Fibroblast of upper back skin (primary cell): ENCODE measurements around the gene HTR6.

Experiments used
- DNase-seq: peaks from one replicate; pipeline ENCODE4 v3.0.0-alpha.2; 2013

Gene HTR6

DNA sequence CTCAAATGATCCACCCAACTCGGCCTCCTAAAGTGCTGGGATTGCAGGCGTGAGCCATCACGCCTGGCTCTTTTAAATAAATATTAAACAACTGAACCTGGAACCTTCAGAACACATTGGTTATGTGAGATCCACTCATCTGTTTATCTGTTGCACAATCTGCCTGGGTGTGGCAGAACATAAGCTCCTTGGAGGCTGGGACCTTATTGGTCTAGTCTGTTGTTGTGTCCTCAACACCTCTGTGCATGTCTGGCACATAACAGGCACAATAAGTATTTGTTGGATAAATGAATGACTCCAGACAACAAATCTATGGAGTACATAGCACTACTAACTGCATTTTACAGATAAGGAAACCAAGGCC is 24.7 kb upstream of the HTR6 start:
- no peak for DNase-seq

DNA sequence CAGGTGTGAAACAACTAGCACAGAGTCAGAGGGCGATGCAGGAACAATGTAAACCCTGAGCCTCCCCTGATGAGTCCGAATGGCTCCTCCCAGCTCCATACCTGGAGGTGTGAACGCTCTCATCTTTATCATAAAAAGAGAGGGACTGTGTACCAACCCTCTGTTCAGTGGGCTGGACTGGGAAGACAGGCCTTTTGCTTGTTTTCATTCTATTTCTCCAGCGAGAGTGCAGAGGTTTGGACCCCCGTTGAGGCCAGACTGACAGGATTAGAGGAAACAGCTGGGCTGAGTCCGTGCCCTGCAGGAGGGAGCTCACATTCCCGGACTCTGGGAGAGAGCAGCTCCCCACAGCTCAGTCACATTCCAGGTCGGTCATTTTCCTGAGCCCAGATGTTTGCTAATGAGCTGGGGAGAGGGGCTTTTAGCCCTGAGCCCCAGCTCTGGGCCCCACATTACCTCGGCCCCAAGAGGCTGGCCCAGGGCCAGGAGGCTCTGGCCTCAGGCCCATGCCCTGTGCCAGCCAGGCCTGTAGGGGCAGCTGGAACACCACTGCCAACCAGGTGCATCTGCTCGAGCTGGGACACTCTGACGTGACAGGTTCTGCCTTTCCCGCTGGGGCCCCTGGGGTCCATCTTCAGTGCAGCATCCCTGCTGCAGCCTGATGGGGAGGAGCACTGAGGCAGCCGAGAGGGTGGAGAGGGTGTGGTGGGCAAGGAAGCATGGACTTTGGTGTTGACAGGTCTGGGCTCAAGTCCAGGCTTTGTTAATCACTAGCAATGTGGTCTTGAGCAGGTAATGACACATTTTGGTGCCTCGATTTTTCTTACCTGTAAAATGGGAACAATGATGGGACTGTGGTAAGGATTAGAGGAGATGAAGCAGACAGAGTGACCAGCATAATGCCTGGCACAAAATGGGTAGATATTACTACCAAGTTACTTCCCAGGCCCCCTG is 24.0 kb upstream of the HTR6 start:
- peak; percentile 66 for DNase-seq

DNA sequence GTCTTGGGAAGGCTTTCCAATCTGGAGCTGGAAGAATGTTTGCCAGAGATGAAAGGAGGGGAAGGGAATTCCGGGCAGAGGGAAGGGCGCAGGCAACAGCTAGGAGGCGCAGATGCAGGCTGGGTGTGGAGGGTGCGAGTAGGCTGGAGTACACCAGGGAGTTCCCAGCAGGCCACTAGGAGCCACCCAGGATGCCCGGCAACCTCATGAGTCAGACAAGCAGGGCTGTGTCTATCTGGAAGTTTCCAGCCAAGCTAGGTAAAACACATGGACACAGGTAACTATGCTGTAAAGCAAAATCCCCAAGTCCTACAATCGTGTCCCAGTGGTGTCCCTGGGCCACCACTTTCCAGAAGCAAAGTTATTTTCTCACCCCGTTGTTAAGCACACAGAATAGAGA is 21.6 kb upstream of the HTR6 start:
- DNase-seq = peak; percentile 14

DNA sequence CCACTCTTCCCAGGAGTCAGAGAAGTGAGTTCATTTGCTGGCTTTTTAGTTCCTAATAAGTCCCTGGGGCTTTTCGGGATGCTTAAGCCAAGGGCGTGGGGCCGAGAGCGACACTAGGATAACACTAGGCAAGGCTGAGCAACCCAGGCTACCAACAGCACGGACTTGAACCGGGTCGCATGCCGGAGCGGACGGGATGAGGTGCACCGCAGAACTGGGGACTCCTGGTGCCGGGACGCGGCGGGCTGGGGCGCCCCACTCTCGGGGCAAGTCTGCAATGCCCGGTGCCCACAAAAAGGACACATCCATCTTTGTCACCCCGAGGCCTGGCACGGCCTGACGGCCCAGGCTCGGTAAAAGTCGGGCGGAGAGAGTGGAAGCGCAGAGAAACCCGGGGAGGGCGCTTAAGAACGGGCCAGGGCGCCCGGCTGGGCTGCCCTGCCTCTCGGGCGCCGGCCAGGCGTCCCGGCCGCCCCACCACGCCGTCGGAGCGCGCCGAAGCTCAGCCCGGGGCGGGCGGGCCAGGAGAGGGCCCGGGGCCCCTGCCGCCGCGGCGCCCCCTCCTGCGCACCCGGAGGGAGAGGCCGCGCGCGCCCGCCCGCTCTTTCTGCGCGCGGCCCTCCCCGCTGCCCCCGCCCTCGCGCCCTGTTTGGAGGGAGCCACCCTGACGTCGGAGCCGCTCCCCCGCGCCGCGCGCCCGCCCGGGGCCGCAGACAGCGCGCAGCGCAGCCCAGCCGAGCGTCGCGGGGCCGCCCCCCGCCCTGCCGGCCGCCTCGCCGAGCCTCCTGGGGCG is 20.9 kb upstream of the HTR6 start, which contains the start of gene NBL1:
Gene NBL1 (plus strand): TSS at position 710 of the 793 bp plus-strand sequence. CDS start 10,720 bp downstream, outside the sequence.
- peak; percentile 55 for DNase-seq

DNA sequence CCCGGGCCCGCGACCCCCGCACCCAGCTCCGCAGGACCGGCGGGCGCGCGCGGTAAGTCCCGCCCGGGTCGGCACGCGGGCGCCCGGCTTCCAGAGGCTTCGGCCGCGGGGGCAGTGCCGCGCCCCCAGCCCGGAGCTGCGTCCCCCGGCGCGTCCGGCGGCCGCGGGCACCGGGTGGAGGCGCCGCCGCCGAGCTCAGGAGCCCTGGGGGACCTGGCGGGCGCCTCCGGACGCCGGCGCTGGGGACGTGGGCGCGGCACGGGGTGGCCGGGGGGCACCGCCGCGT is 20.3 kb upstream of the HTR6 start:
- no peak for DNase-seq

DNA sequence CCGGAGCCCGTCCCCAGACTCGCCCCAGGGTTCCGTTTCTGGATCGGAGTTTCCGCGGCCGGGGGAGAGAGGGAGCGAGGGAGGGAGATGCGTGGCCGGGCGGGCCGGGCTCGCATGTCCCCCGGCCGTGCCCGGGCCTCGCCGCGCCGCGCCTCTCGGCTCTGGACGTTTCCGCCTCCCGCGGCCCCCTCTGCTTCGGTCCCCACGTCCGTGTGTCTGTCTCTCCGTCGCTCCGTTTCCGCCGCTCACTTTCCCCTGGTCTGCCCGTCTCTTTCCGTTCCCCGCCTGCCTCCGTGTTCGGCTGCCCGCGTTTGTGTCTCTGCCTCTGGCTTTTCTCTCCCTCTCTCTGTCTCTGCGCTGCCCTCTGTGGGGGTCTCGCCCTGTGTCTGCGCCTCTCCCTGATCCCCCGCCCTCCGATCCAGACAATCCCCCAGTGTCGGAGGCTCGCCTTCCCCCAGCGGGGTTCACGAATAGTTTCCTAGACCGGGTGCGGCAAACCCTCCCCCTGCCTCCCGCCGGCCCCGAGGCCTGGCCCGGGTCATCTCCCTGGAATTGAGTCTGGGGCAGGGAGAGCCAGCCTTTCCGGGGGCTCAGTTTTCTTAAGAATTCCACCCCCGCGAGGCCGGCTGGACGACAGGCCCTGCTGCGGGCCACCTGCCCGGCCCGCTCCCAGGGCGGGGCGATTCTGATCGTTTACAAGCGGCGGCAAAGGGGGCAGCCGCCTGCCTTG is 19.8 kb upstream of the HTR6 start:
- peak; percentile 18 for DNase-seq

DNA sequence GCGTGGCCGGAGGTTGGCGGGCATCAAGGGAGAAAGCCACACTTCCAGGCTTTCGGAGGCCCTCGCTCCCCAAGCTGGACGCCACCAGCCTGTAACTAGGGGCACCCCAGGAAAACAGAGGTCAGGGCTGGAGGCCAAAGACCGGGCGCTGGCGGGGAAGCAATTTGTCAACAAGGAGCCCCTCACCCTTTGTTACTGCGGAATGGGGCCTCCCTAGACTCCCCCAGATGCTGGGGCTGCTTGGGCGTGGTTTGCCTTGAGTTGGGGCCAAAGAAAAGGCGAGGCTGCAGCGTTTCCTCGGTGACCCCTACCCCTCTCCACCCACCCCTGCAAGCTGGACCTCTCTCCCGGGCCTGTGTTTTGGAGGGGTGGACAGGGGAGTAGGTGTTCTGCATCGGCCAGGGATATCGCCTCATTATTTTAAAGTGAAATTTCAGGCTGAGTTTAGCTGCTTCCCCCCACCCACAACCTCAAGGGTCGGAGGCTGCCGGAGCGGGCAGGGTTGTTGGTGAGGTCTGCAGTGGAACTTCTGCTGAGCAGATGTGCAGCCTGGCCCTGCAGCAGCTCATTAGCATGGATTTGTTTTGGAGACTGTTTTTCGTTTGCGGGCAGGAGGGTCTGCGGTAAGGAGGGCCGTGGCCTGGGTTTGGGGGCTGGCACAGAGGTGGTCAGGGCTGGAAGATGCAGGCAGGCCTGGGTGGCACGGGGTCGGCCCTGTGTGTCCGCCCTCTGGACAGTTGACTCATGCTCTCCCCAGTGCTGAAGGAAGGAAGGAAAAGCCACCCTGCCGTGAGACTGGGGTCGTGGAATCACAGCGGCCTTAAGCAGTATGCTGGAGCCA is 19.0 kb upstream of the HTR6 start:
- no peak for DNase-seq

DNA sequence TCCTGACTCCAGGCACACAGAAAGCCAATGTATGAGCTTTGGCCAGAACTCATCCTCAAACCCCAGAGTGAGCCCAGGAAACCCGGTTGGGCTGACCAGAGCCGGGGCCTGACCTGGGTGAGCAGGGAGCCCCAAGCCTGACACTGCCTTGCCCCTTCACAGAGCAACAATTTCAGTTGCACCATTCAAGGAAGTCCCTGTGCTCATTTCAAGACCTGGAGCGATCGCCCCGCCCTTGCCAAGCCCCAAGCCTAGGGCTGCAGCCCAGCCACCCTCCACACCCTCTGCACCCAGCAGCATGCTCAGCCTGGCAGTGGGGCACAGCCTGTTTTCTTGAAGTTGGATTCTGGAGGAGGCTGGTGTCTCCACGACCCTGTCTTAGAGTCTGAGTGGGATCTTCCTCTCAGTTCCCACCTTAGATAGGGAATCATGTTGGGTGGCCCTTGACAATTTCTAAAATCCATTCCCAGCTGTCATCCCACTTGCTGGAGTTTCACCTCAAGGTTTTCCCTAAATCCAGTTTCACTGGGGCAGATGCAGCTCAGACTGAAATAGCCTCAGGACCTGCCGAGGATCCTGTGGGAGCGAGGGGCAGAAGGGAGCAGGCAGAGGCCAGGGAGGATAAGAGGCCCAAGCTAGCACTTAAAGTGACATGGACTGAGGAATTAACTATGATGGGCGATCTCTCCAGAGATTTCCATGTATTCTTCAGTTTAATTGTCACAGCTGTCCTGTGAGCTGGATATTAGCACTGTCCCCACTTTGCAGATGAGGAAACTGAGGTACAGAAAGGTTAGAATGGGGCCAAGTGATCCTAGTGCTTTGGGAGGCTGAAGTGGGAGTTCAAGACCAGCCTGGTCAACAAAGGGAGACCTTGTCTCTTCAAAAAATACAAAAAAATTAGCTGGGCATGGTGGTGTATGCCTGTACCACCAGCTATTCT is 18.0 kb upstream of the HTR6 start:
- DNase-seq = no peak

DNA sequence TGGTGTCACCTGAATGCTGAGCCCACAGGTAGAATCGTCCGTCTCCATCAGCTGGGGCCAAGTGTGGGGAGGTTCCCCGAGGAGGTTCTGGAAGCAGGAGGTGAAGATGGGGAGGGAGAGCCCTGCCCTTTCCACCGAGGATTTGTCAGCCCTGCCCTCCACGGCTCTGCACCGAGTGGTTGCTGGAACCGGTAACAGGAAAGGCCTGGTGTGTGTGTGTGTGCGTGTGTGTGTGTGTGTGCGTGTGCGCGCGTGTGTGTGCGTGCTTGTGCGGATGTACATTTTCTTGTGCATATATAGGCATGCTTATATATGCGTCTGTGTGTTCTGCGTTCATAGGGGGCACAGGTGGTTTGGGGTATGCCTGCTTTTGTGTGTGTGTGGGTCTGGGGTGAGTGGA is 17.0 kb upstream of the HTR6 start:
- DNase-seq = no peak

DNA sequence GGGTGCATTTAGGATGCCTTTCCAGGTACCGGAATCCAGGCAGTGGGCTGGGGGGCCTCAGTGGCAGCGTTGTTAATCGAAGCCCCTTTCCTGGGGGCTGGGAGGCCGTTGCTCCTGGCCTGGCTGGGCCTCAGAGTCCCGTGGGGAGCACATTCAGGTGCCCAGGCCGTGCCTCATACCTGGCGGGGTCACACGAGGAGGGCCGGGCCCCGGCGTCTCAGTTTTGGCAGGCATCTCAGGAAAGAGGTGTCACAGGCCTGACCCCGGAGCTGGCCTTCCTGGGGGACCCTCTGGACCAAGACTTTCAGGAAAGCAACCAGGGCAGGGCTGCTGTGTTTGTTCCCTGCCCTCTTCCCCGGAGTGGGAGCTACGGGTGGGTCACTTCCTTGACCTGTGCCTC is 16.4 kb upstream of the HTR6 start:
- DNase-seq = no peak

DNA sequence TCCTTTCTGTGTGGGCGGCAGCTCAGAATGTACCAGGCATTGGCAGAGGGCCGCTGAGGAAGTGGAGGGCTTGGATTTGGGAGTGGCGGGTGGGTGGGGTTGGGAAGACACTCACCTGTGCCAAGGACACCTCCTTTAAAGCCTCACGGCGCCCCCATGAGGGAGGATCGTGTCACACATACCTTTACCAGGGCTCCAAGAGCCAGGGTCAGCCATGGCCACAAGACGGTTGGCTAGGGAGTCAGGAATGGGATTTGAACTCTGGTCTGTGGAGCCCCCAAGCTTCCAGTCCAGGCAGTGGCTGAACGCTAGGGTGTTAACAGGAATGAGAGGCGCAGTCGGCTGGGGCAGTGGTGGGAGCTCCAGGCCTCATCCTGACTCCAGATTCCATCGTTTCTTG is 16.0 kb upstream of the HTR6 start:
- peak; percentile 35 for DNase-seq

DNA sequence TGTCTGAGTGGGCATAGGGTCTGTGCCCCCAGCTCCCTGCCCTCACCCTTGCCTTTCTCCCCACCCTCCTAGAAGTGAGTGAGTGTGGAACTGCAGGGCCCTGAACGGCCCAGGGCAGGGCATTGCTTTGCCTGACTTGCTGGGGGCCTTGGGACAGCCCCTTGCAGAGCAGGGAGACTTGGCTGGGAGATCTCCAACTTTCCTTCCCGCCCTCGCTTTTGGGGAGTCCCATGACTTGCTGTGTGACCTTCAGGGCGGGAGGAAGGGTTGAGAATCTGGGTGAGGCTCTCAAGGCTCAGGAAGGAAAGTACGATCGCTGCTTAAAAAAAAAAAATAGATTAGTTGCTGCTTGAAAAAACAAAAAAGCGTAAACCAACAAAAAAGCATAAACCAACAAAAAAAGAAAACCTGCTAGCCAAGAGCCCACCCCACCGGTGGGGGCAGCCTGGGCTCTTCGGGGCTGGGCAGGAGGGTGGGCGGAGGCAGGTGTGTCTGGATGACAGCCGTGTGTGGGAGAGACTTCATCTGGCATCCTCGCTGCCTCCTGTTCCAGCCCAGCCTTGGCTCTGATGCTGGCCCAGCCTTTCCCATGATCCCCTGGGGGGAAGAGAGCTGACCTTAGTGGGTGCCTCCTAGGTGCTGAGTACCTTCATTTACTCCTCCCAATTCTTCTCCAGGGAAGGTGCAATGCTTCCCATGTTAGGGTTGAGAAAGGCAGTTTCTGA is 14.1 kb upstream of the HTR6 start:
- DNase-seq = no peak

DNA sequence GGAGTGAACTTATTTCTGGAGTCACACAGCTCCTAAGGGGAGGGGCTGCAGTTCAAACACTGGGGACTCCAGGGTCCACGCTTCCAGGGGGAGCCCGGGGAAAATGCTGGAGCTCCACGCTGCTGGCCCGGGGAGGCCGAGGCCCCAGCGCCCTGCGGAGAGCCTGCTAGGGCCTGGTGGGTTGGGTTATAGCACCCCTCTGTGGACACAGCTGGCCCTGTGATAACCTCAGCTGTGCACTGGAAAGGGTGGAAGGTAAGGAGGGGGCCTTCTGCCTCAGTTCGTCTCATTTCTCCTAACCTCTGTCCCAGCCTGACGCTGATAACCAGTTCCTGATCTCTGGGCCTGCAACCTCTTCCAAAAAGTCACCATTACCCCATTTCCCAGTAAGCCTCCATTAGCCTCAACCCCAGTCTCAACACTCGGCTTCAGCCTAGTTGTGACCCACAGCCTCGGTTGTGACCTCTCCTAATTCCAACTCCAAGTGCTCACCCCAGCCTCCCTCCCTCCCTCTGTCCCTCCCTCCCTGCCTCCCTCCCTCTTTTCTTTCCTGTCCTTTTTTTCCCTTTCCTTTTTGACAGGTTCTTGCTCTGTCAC is 13.4 kb upstream of the HTR6 start:
- peak; percentile 50 for DNase-seq

DNA sequence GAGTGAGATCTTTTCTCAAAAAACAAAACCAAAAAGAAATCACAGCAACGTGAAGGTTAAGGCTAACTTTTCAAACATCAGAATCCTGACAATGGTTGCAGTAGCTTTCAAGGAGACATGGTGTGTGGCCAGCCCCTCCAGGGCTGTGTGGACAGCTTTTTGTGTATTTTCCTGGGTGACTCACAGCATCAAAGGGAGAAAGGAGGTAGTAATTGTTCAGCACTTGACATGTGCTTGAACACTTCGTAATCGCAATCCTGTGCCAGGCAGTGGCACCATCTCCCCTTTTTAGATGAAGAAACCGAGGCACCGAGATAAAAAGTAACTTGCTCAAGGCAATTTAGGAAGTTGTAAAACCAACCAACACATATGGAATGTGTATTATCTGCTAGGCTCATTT is 10.3 kb upstream of the HTR6 start:
- DNase-seq = no peak

DNA sequence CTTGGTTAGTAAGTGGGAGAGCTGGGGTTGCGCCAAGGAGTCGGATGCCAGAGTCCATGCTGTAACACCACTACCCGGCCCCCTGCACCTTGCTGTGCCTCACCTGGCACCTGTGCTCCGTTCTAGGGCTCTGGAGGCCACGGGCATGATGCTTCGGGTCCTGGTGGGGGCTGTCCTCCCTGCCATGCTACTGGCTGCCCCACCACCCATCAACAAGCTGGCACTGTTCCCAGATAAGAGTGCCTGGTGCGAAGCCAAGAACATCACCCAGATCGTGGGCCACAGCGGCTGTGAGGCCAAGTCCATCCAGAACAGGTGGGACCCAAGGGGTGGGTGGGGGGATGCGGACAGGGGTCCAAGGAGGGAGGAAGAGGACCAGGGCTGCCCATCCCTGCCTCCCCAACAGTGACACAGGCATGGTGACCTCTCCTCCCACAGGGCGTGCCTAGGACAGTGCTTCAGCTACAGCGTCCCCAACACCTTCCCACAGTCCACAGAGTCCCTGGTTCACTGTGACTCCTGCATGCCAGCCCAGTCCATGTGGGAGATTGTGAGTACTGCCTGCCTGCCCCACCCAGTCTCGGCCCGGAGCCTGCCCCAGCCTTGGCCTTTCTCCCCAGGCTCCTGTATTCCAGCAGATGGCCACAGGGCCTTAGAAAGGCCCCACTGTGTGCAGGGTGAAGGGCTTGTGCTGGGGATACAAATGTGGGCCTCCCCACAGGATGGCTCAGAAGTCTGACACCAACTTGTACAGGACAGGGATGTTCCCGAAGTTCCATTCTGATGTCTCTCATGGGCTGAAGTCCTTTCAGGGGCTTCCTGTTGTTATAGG is 9.6 kb upstream of the HTR6 start:
- no peak for DNase-seq

DNA sequence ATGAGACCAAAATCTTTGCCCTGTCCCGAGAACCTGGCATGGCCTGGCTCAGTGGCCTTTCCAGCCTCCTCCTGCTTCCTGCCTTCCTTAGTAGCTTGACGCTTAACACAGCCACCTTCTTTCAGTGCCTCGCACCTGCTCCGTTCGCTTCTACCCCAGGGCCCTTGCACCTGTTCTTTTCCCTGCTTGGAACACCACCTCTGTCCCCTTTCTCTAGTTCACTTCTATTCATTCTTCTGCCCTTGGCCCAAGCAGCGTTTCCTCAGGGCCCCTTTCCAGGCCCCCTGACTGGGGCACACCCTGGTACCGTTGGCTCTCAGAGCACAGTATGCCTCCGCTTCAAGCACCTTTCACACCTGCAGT is 9.0 kb upstream of the HTR6 start:
- no peak for DNase-seq

DNA sequence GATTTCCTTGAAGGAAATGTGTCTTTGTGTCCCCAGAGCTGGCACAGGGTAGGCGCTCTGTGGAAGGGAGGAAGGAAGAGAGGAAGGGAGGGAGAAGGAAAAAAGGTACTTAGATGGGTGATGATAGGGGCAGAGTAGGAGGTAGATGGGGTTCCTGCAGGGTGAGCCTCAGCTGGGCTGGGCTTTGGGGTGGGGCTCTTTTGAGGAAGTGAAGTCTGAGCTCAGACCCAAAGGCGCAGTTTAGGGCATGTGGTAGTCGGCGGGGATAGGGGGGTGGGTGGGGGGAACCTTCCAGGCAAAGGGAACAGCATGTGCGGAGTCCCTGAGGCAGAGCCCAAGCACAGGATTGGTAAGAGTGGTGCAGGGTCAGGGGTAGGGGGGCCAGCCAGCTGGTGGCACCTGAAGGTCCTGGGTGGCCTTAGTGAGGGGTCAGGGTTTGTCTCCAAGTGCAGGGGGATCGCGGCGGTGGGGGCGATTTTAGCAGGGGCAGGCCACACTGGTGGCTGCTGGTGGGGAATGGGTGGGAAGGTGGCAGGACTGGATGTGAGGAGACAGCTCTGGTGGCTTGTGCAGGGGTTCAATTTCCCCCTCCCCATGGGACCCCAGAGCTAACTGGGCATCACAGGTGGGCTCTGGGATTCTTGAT is 8.4 kb upstream of the HTR6 start:
- DNase-seq = no peak

DNA sequence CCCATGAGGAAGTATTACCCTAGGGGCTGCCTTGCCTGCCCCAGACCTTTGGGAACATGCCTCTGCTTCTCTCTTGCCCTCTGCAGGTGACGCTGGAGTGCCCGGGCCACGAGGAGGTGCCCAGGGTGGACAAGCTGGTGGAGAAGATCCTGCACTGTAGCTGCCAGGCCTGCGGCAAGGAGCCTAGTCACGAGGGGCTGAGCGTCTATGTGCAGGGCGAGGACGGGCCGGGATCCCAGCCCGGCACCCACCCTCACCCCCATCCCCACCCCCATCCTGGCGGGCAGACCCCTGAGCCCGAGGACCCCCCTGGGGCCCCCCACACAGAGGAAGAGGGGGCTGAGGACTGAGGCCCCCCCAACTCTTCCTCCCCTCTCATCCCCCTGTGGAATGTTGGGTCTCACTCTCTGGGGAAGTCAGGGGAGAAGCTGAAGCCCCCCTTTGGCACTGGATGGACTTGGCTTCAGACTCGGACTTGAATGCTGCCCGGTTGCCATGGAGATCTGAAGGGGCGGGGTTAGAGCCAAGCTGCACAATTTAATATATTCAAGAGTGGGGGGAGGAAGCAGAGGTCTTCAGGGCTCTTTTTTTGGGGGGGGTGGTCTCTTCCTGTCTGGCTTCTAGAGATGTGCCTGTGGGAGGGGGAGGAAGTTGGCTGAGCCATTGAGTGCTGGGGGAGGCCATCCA is 7.8 kb upstream of the HTR6 start:
- no peak for DNase-seq
